HTERT RPE-1 (cell line): Measurements from ENCODE around the gene DDX19B.
"Not testable (repeated sequence)": the region's sequence is repeated elsewhere in the genome, so short reads cannot be mapped to it uniquely, and the experiment has no call there.

ENCODE experiments used
- in situ Hi-C: fragments of 300-500 bp; cut with MboI; formaldehyde crosslinking; loops from 4 replicates; pipeline ENCODE4 v1.14.3; 2020; ENCODE audit warnings: low sequenced_read_pairs

DDX19B gene

DNA sequence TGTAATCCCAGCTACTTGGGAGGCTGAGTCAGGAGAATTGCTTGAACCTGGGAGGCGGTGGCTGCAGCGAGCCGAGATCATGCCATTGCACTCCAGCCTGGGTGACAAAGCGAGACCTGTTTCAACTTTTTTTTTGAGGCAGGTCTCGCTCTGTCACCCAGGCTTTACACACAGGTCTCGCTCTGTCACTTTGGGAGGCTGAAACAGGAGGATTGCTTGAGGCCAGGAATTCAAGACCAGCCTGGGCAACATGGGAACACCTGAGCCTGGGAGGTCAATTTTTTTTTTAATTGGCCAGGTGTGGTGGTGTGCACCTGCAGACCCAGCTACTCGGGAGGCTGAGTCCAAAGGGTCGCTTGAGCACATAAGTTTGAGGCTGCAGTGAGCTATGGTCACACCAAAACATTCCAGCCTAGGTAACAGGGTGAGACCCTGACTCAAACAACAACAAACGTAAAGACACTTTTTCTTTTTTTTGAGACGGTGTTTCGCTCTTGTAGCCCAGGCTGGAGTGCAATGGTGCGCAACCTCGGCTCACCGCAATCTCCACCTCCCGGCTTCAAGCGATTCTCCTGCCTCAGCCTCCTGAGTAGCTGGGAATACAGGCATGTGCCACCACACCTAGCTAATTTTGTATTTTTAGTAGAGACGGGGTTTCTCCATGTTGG lies 11.5 kb upstream of the DDX19B start:
- in situ Hi-C loops = not testable (repeated sequence)

GRCh38 chr16:70289229-70290094 lies 9.5 kb upstream of the DDX19B start, which contains the start of gene AARS1:
Gene AARS1, minus strand, starts transcription at chr16:70289506. Its CDS starts 6,743 bp downstream, at chr16:70282763.
- in situ Hi-C loops = no loop called here

GRCh38 chr16:70290949-70291519 lies 8.0 kb upstream of the DDX19B start:
- in situ Hi-C loops = no loop called here

DNA sequence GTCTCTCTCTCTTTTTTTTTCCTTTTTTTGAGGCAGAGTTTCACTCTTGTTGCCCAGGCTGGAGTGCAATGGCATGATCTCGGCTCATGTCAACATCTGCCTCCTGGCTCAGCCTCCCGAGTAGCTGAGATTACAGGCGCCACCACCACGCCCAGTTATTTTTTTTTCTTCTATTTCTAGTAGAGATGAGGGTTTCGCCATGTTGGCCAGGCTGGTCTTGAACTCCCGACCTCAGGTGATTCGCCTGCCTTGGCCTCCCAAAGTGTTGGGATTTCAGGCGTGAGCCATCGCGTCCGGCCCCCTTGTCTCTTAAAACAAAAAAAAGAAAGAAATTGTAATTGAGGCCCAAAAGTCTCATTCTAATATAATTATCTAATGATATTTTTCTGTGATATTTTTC lies 6.8 kb upstream of the DDX19B start:
- in situ Hi-C loops = not testable (repeated sequence)

DNA sequence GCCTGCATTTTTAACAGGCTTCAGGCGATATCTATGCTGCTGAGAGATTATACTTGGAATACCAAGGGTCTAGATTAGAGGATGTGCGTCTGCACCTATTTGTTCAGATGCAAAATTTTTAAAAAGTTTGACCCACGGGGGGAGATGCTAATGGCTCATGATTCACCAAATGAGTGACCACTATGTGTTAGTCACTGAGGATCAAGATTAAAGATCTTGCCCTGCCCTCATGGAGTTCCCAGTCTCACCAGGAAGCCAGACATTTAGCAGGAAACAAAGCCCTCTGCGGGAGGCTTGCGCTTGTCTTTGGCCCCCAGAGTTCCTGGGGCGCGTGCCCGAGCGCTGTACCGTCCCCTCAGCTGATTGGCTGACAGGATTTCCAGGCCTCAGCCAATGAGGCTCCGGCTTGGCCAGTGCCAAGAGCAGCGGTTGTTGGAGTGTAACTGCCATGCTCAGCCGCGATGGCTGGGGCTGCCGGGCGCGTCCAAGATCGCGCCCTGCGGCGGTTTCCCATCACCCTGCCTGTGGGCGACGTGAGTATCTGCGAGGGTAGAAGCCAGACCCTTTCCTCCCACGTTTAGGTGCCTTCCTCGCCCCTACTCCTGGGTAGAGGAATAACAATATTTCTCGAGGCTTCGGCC lies 4.5 kb upstream of the DDX19B start:
- in situ Hi-C loops = no loop called here

DNA sequence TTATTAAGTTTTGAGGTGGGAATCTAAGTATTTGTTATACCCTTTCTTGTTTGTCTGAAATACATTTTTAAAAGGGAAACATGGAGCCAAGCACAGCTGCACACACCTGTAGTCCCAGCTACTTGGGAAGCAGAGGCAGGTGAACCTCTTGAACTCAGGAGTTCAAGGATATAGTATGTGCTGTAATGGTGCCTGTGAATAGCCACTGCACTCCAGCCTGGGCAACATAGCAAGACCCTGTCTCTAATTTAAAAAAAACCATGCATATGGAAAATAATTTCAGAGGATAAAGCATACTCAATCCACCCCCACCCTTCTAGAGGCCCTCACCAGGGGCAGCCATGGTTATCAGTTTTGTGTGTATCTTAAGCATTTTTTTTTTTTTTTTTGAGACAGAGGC lies 3.4 kb upstream of the DDX19B start:
- in situ Hi-C loops = no loop called here

DNA sequence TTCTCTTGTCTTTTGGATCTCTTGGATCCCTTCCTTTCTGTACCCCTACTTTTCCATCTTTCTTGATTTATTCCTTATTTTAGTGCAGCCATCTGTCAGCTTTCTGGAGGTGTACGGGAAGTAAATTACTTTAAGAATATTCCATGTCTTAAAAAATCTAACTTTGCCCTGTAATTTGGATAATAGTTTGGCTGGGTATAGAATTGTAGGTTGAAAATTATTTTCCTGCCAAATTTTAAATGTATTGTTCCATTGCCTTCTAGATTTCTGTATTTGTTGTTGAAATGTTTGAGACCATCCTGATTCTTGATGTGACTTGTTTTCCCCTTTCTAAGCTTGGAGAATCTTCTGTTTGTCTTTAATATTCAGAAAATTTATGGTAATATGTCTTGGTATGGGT lies 2.1 kb downstream of the DDX19B start:
- in situ Hi-C loops = no loop called here

DNA sequence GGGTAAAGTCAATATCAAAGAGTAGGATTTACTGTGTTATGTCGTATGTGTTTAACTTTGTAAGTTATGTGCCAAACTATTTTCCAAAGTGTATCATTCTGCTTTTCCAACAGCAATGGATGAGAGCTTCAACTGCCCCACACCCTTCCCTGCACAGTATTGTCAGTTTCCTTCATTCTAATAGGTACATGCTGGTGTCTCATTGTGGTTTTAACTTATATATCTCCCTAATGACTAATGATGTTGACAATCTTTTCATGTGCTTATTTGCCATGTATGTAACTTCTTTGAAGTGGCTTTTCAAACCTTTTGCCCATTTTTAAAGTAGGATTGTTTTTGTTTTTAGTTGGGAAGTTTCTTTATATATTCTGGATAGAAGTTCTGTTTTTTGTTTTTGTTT lies 3.8 kb downstream of the DDX19B start:
- in situ Hi-C loops = no loop called here

DNA sequence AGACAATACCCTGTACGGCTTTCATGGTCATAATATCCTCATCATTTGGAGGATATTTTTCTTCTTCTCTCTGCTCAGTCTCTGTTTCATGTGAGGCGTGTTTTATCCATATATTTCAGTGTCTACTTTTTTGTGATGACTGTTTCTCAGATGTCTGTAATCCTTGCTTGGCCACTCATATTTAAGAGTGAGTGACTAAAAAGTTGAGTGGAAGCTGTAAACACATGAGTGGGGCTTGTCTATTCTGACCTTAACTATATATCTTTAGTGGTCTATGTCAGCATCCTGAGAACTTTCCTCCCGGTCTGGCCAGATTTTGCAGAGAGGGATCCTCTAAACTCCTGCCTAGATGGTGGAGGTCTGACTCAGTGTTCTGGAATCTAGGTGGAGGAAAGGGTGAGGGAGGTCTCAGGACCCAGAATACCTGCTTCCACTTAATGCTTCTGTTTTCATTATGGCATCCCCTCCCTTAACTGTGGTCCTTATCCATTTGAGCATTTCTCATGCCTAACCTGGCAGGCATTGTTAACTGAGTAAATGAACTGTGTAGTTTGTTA lies 6.0 kb downstream of the DDX19B start:
- in situ Hi-C loops = no loop called here

DNA sequence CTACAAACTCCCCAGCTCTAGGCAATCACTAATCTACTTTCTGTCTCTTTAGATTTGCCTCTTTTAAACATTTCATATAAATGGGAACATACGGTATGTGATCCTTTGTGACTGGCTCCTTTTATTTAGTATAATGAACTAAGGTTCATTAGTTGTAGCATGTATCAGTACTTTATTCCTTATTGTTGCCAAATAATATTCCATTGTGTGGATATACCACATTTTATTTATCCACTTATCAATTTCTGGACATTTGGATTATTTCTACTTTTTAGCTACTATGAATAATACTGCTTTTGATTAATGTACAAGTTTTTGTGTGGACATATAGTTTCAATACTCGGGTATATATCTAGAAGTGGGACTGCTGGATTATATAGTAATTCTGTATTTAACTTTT lies 7.9 kb downstream of the DDX19B start:
- in situ Hi-C loops = no loop called here

DNA sequence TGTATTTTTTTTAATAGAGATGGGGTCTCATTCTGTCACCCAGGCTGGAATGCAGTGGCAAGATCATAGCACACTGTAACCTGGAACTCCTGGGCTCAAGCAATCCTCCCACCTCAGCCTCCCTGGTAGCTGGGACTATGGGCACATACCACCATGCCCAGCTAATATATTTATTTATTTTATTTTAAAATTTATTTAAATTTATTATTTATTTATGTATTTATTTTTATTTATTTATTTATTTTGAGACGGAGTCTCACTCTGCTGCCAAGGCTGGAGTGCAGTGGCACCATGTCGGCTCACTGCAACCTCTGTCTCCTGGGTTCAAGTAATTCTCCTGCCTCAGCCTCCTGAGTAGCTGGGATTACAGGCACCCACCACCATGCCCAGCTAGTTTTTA lies 8.7 kb downstream of the DDX19B start:
- in situ Hi-C loops = not testable (repeated sequence)

- in situ Hi-C loops = no loop called here
Observed at GRCh38 chr16:70320121-70320520, 21.1 kb downstream of the DDX19B start.

DNA sequence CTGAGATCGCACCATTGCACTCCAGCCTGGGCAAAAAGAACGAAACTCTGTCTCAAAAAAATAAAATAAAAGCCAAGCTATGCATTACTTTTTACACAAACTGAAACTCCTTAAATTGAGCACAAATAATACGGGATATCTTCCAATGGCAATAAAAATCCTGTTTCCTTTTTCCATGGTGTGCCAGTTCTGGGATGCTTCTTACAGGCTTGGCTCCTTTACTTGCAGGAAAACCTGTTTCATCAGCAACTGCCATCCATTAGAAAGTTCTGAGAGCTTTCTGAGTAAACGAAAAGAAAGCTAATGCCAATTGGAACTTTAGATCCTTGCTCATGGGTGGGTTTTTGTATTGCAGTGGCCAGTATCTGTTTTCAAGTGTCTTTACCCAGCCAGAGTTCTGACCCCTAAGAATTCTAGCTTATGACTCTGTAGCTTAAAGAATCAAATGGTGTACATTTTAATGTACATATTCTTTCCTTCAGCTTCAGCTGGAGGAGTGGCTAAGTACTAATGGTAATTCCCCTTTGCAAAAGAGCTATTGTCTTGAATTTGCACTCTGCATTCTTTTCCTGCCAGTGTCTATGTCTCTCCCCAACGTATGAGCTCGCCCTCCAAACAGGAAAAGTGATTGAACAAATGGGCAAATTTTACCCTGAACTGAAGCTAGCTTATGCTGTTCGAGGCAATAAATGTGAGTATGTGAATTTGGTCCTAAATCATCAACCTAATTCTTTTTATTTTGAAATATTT lies 26.2 kb downstream of the DDX19B start:
- in situ Hi-C loops = no loop called here

GRCh38 chr16:70331091-70331490 lies 32.1 kb downstream of the DDX19B start:
- in situ Hi-C loops = no loop called here

DNA sequence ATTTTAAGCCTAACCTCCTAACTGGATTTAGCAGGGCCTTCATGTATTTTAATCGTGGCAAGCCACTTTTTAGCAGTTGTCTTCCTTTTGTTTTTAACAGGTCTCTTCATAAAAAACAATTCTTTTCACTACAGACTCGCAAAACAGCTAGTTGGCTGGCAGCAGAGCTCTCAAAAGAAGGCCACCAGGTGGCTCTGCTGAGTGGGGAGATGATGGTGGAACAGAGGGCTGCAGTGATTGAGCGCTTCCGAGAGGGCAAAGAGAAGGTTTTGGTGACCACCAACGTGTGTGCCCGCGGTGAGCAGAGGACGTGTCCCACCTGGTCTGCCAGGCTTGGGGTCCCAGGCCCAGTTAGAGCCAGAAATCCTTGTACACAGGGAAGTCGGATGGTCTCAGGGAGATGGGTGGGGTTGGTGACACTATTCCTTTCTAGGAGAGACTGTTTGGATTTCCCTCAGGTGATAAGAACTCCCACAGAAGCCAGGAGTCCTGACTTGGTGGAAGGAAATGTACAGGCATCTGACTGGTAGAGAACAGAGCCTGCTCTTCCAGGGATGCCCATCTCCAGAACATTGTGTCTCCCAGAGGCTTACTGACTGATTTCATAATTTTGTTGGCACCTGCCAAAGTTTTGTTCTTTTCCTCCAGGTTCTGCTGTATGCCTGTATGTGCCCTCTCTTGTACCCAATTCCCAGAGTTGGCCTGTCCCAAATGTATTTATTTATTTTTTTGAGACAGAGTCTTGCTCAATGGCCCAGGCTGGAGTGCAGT lies 32.8 kb downstream of the DDX19B start:
- in situ Hi-C loops = no loop called here

- in situ Hi-C loops = not testable (repeated sequence)
Observed at GRCh38 chr16:70332728-70333127, 33.7 kb downstream of the DDX19B start.

GRCh38 chr16:70337814-70338213 lies 38.8 kb downstream of the DDX19B start:
- in situ Hi-C loops = no loop called here

GRCh38 chr16:70341600-70341999 lies 42.6 kb downstream of the DDX19B start:
- in situ Hi-C loops = no loop called here

- in situ Hi-C loops = no loop called here
Observed at GRCh38 chr16:70342016-70342415, 43.0 kb downstream of the DDX19B start.

GRCh38 chr16:70345840-70346239 lies 46.9 kb downstream of the DDX19B start:
- in situ Hi-C loops = no loop called here
